Brain microvascular endothelial cell (primary cell): ENCODE data around the gene PLBD2.

Source experiments
- DNase-seq: peaks from one replicate; pipeline ENCODE4 v3.0.0-alpha.2; 2020
- H3K27ac ChIP-seq: fragments of 250-450 bp; sonication (Bioruptor Pico); 2 replicates; pipeline ENCODE4 v1.5.1; 2020; ENCODE audit warnings: mild to moderate bottlenecking, moderate library complexity
- H3K27me3 ChIP-seq: fragments of 250-450 bp; sonication (Bioruptor Pico); replicated peaks from 2 replicates; pipeline ENCODE4 v1.5.1; 2020; ENCODE audit warnings: mild to moderate bottlenecking
- H3K36me3 ChIP-seq: fragments of 250-450 bp; sonication (Bioruptor Pico); replicated peaks from 2 replicates; pipeline ENCODE4 v1.5.1; 2020; ENCODE audit warnings: mild to moderate bottlenecking
- H3K4me3 ChIP-seq: 2 replicates; pipeline ENCODE4 v1.5.1; 2011; ENCODE audit warnings: low read depth, mild to moderate bottlenecking, control low read depth, low read length, moderate library complexity
- in situ Hi-C: cut with HindIII; loops from 2 replicates; pipeline ENCODE4 v1.10.0; 2017; ENCODE audit warnings: low sequenced_read_pairs, low pct_ligation_motif_present
- TF ChIP-seq, protein P1 (sequence below): IDR thresholded peaks from 2 replicates; pipeline ENCODE4 v1.5.1; 2011; ENCODE audit warnings: low read depth, mild to moderate bottlenecking, moderate library complexity, low read length, control low read depth, inconsistent platforms; ENCODE audit errors: missing control alignments

PLBD2 gene

DNA sequence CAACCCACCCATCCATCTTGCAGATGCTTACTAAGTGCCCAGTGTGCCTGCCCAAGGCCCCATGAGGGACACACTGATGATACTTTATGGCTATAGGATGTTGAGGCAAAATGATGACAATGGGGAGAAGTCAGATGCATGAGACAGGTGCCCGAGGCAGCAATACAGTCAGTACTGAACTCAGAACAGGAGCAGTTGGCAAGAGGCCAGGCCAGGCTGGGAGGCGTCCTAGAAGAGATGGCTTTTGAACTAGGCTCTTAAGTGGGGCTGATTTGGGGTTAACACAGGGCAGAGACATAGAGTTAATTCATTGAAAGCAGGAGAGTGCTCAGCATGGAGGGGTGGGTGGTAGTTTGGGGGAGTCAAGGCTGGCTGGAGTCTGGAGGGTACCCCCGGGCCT lies 15.6 kb downstream of the PLBD2 start:
- TF ChIP-seq, protein P1, sequence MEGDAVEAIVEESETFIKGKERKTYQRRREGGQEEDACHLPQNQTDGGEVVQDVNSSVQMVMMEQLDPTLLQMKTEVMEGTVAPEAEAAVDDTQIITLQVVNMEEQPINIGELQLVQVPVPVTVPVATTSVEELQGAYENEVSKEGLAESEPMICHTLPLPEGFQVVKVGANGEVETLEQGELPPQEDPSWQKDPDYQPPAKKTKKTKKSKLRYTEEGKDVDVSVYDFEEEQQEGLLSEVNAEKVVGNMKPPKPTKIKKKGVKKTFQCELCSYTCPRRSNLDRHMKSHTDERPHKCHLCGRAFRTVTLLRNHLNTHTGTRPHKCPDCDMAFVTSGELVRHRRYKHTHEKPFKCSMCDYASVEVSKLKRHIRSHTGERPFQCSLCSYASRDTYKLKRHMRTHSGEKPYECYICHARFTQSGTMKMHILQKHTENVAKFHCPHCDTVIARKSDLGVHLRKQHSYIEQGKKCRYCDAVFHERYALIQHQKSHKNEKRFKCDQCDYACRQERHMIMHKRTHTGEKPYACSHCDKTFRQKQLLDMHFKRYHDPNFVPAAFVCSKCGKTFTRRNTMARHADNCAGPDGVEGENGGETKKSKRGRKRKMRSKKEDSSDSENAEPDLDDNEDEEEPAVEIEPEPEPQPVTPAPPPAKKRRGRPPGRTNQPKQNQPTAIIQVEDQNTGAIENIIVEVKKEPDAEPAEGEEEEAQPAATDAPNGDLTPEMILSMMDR, result no peak
- peaks cover 15% of the 10 kb centered on the region for H3K36me3 ChIP-seq
- no peak for DNase-seq
- H3K4me3 ChIP-seq, result no peak overlapping the region
- in situ Hi-C loops, result no loop called here
- no peaks in the 10 kb centered on the region for H3K27me3 ChIP-seq
- H3K27ac ChIP-seq, result no peak overlapping the region

DNA sequence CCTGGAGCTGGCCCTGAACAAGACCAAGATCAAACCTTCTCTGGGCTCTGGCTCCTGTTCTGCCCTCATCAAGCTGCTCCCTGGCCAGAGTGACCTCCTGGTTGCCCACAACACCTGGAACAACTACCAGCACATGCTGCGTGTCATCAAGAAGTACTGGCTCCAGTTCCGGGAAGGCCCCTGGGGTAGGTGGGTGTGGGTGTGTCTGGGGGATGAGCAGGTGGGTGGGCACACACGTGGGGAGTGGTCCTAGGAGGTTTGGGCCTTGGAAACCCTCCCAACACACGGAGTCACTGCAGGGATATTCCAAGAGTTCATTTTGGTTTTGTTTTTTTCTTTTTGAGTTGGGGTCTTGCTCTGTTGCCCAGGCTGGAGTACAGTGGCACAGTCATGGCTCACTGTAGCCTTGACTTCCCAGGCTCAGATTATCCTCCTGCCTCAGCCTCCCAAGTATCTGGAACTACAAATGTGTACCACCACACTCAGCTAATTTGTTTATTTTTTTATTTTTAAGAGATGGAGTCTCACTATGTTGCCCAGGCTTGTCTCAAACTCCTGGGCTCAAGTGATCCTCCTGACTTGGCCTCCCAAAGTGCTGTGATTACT lies 16.5 kb downstream of the PLBD2 start:
- Histone ChIP-seq H3K4me3 (no peak overlapping the region), H3K36me3 (peaks cover 15% of the 10 kb centered on the region), H3K27ac (no peak overlapping the region), H3K27me3 (no peaks in the 10 kb centered on the region)
- TF ChIP-seq, protein P1, result no peak
- in situ Hi-C loops, result no loop called here
- DNase-seq, result no peak

DNA sequence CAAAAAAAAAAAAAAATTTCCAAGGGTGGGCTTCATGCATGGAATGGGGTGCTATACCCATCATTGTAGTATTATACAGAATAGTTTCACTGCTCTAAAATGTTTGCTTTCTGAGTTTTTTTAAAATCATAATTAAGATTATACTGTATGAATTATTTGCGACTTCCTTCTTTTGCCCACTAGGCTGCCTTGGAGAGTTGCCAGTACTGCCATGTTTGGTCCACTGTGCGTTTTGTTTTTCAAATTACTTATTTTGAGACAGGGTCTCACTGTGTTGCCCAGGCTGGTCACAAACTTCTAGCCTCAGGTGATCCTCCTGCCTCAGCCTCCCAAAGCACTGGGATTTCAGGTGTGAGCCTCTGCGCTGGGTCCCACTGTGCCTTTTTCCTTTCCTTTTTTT lies 19.9 kb downstream of the PLBD2 start:
- TF ChIP-seq, protein P1, result peak; percentile 25
- Histone ChIP-seq H3K4me3 (no peak overlapping the region), H3K27ac (no peak overlapping the region), H3K36me3 (peaks cover 18% of the 10 kb centered on the region), H3K27me3 (no peaks in the 10 kb centered on the region)
- no peak for DNase-seq
- in situ Hi-C loops, result no loop called here

DNA sequence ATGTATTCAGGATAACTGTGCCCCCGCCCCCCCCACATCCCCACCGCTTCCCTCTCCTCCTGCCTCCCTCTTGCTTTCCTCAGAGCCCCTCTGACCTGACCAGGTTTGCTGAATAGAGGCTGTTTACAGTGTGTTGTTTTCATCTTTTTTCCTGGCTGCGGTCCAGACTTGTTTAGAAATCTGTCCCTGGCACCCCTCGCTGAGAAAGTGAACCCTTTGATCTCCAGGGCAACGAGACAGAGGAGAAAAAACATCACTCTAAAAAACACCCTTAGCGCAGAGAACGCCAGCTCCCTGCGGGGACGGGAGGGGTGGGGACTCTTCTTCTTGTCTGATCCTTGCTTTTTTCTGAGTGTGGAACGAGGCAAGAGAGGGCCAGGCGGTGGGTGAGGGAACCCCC lies 22.8 kb downstream of the PLBD2 start:
- TF ChIP-seq, protein P1, result no peak
- in situ Hi-C loops, result no loop called here
- Histone ChIP-seq H3K36me3 (peaks cover 15% of the 10 kb centered on the region), H3K27ac (no peak overlapping the region), H3K4me3 (no peak overlapping the region), H3K27me3 (no peaks in the 10 kb centered on the region)
- no peak for DNase-seq

DNA sequence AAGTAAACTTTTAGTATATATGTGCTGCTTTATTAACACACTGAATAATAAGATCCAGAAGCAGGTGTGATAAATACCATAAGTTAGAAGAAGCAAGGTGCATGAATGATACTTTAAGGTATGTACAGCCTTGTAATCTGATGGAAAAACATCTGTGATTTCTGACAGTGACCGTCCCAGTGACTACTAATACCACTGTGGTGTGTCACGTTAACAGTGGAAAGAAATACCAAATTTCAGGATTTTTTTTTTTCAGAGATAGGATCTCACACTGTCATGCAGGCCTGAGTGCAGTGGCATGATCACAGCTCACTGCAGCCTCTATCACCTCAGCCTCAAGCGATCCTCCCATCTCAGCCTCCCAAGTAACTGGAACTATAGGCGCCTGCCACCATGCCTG lies 23.8 kb downstream of the PLBD2 start:
- Histone ChIP-seq H3K36me3 (peaks cover 15% of the 10 kb centered on the region), H3K4me3 (no peak overlapping the region), H3K27ac (no peak overlapping the region), H3K27me3 (no peaks in the 10 kb centered on the region)
- no peak for DNase-seq
- in situ Hi-C loops, result no loop called here
- TF ChIP-seq, protein P1, result no peak

DNA sequence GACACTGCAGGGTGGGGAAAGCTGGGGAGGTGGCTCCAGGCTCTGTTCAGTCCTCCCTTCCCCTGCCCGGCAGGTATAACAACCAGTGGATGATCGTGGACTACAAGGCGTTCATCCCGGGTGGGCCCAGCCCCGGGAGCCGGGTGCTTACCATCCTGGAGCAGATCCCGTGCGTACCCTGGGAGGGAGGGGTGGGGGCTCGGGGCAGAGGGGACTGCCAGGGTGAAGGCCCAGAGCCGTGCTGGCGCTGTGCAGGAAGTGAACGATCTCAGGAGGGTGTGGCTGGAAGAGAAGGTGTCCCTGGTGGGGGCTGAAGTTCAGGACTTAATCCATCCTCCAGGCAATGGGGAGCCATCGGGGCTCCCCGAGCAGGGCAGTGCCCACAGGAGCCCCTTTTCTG lies 26.4 kb downstream of the PLBD2 start:
- DNase-seq, result no peak
- TF ChIP-seq, protein P1, result no peak
- no peaks in the 10 kb centered on the region for H3K27me3 ChIP-seq
- H3K4me3 ChIP-seq, result no peak overlapping the region
- in situ Hi-C loops, result no loop called here
- H3K36me3 ChIP-seq, result peaks cover 17% of the 10 kb centered on the region
- H3K27ac ChIP-seq, result no peak overlapping the region
